HG03571 (cell line): ENCODE results near the gene TMEM52.

Experiments
- ATAC-seq: cut with Tn5 transposase; IDR thresholded peaks from one replicate; pipeline ENCODE4 v1.9.1; 2021; ENCODE audit not compliant: unreplicated experiment

Gene TMEM52

DNA sequence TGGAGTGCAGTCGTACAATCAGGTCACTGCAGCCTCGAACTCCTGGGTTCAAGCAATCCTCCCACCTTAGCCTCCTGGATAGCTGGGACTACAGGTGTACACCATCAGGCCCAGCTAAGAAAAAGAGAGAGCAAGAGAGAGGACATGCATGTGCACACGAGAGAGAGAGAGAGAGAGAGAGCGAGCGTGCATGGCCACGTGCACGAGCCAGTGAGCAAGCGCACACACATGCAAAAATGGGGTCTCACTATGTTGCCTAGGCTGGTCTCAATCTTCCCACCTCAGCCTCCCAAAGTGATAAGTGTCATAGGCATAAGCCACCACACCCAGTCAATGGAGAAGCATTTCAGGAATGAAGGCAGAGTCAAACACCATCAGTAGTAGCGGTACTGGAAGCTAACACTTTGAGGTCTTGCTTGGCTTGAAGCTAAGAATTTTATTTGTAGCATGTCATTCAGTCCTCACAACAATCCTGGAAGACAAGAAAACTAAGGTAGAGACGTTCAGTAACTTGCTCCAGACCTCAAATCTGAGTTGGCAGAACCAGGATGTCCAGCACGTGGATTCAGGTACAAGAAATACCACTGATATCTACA lies 42.6 kb downstream of the TMEM52 start:
- ATAC-seq = no peak

DNA sequence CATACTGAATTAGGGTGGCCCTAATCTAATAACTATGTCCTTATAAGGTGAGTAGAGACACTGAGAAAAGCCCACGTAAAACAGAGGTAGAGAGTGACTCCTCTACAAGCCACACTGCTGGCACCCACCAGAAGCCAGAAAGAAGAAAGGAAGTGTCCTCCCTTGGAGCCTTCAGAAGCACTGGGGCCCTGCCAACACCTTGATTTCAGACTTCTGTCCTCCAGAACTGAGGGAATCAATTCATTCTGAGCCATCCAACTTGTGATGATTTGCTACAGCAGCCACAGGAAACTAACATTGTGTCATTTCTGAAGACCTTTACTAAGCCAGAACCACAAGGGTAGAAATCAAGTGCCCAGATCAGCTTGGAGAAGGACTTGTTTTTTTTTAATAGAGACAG lies 43.1 kb downstream of the TMEM52 start:
- no peak for ATAC-seq

DNA sequence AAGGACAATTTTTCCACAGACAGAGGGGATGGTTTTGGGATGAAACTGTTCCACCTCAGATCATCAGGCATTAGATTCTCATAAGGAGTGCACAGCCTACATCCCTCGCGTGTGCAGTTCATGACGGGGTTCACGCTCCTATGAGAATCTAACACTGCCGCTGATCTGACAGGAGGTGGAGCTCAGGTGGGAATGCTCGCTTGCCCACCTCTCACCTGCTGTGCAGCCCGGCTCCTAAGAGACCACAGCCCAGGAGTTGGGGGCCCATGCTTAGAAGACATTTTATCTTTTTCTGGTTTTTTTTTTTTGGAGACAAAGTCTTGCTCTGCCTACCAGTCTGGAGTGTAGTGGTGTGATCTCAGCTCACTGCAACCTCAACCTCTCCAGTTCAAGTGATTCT lies 44.2 kb downstream of the TMEM52 start:
- no peak for ATAC-seq

DNA sequence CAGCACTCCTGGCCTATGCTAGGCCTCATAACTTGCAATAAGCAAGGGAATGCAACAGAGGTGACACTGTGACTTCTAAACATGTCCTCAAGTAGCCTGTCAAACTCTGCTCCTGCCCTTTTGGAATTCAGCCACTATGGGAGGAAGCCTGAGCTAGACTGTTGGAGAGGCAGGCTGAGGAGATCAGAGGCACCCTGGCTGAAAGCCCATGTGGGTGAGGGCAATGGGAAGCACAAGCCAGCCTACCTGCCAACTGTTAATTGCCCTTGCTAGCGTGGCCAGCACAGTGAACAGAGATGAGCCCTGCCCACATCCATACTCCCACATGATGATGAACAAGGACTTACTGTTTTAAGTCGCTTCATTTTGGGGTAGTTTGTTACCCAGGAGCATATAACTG lies 45.9 kb downstream of the TMEM52 start:
- ATAC-seq = no peak

DNA sequence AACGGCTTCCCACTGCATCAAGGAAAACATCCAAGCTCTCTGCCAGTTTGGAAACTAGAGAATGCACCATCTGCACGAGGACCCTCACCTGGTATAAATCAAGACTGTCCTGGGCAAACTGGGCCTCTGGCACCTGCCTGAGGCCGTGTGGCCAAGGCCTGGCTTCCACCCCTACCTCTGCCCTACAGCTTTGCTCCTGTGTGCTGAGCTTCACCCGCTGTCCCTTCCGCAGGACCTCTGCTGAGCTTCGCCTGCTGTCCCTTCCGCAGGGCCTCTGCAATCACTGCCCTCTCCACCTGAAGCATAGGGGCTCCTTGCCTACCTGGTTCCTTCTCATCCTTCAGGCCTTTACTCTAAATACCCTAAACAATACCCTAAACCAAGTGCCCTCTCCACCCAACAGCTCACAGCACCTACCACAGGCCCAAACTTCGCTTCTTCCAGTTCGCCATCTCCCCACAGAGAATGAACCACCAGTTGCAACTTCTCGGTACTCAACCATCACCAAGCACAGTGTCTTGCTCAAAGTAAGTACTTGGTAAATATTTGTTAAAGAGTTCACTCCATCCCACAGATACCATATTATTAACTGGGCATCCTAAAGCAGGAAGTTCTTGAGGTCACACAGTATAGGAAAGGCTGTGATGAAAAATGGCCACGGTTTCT lies 46.6 kb downstream of the TMEM52 start:
- no peak for ATAC-seq

DNA sequence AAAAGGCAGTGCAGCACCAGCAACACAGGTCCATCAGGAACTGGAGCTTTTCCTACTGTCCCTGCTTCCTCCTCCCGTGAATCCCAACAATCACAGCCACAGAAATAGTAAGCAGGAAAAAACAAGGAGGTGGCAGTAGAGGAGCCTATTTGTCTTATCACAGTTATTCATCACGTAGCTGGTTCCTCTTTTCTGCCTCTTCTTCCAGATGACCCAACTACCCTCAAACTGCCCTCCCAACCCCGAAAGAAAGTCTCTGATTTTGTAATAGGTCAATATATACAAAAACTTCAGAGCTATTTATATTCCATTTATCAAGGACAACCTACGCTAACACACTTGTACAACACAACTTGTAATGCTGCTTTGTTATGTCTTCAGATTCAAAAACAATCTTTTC lies 49.6 kb downstream of the TMEM52 start:
- no peak for ATAC-seq
